HL-60 (cell line): Measurements from ENCODE around the gene IRX4.

Experiments
- CTCF ChIP-seq: IDR thresholded peaks from one replicate; pipeline ENCODE4 v1.5.1; 2011; ENCODE audit warnings: low read length, control low read depth, inconsistent platforms; ENCODE audit not compliant: insufficient read depth
- POLR2AphosphoS5 ChIP-seq: IDR thresholded peaks from 2 replicates; pipeline ENCODE4 v1.6.1; 2012; ENCODE audit warnings: low read depth

GRCh38 chr5:1867815-1868143, 14.9 kb downstream of the IRX4 start:
- TF ChIP-seq CTCF (no peak), POLR2AphosphoS5 (no peak)
